Measurements from ENCODE around the gene TRHDE. TPM values are rescaled to one million over a fixed set of nuclear protein-coding genes. Genes with fewer than 3 reads are reported as not detected.

Gene TRHDE
- total RNA-seq, 1 experiment from 2014 or later = 0.74 TPM

GRCh38 chr12:72380441-72380840, 108.3 kb downstream of the TRHDE start:
- Histone ChIP-seq H3F3A (ENCODE audit: insufficient read depth, low read depth) (no peaks in the 10 kb centered on the region), H3K27me3 (ENCODE audit: insufficient read depth, low read depth) (no peaks in the 10 kb centered on the region)
- CTCF ChIA-PET = no interaction called here

GRCh38 chr12:72388322-72388721, 116.2 kb downstream of the TRHDE start:
- H4K20me1 ChIP-seq (ENCODE audit: insufficient read depth) = no peaks in the 10 kb centered on the region
- H3K4me2 ChIP-seq = no peak overlapping the region
- ChIA-PET CTCF (no interaction called here), POLR2A (ENCODE audit: unreplicated experiment) (no interaction called here)
- H3K27me3 ChIP-seq (ENCODE audit: insufficient read depth, low read depth) = no peaks in the 10 kb centered on the region
- no peaks in the 10 kb centered on the region for H3K9me3 ChIP-seq (ENCODE audit: insufficient read depth, low read depth)
- no peak overlapping the region for H2AFZ ChIP-seq
- no peak for DNase-seq
- H3K9me2 ChIP-seq (ENCODE audit: insufficient read depth) = 0 out of 2 replicates have a peak, but pooled peaks cover 5% of the 10 kb centered on the region
- H3F3A ChIP-seq (ENCODE audit: insufficient read depth, low read depth) = no peaks in the 10 kb centered on the region
- BruUV-seq (replicated peaks) = no TSS peak
- intact Hi-C loops (cut with micrococcal nuclease; ENCODE audit: unreplicated experiment) = no loop called here
- H3K4me3 ChIP-seq = no peak overlapping the region
- no peaks in the 10 kb centered on the region for H3K36me3 ChIP-seq (ENCODE audit: low read depth)
- H3K79me2 ChIP-seq (ENCODE audit: low read depth) = no peaks in the 10 kb centered on the region
- no peak overlapping the region for H3K27ac ChIP-seq
- TF ChIP-seq EZH2 (IDR thresholded peaks at IDR 0.05; ENCODE audit: low read depth) = no peak
- H3K4me1 ChIP-seq (replicated peaks; ENCODE audit: insufficient read depth) = no peaks in the 10 kb centered on the region

More at GRCh38 chr12:72380441-72380840, 108.3 kb downstream of the TRHDE start:
- Histone ChIP-seq H3K9me2 (ENCODE audit: insufficient read depth) (no peaks in the 10 kb centered on the region), H3K36me3 (ENCODE audit: low read depth) (no peaks in the 10 kb centered on the region), H3K4me1 (replicated peaks; ENCODE audit: insufficient read depth) (no peaks in the 10 kb centered on the region), H3K79me2 (ENCODE audit: low read depth) (no peaks in the 10 kb centered on the region), H3K4me2 (no peak overlapping the region), H4K20me1 (ENCODE audit: insufficient read depth) (no peaks in the 10 kb centered on the region), H3K27ac (no peak overlapping the region), H2AFZ (no peak overlapping the region), H3K4me3 (no peak overlapping the region), H3K9me3 (ENCODE audit: insufficient read depth, low read depth) (no peaks in the 10 kb centered on the region)
- POLR2A ChIA-PET (ENCODE audit: unreplicated experiment) = interaction anchor here (0.7 kb wide), 2 partner anchors 91 to 131 kb away, joined by 3 to 4 read pairs; no protein-coding TSS in a partner anchor
- no peak for DNase-seq
- intact Hi-C loops (cut with micrococcal nuclease; ENCODE audit: unreplicated experiment) = no loop called here
- TF ChIP-seq EZH2 (IDR thresholded peaks at IDR 0.05; ENCODE audit: low read depth) = no peak
- TF ChIP-seq CTCF (conservative IDR thresholded peaks at IDR 0.05) = no peak
- no TSS peak for BruUV-seq (replicated peaks)

GRCh38 chr12:72390146-72390545, 118.0 kb downstream of the TRHDE start:
- BruUV-seq (replicated peaks) = no TSS peak
- CTCF ChIA-PET = no interaction called here
- Histone ChIP-seq H3K27ac (no peak overlapping the region), H3K9me2 (ENCODE audit: insufficient read depth) (0 out of 2 replicates have a peak, but pooled peaks cover 5% of the 10 kb centered on the region), H3K79me2 (ENCODE audit: low read depth) (no peaks in the 10 kb centered on the region), H2AFZ (no peak overlapping the region), H3K27me3 (ENCODE audit: insufficient read depth, low read depth) (no peaks in the 10 kb centered on the region), H3F3A (ENCODE audit: insufficient read depth, low read depth) (no peaks in the 10 kb centered on the region), H3K36me3 (ENCODE audit: low read depth) (no peaks in the 10 kb centered on the region), H3K9me3 (ENCODE audit: insufficient read depth, low read depth) (no peaks in the 10 kb centered on the region), H3K4me1 (replicated peaks; ENCODE audit: insufficient read depth) (no peaks in the 10 kb centered on the region), H4K20me1 (ENCODE audit: insufficient read depth) (no peaks in the 10 kb centered on the region), H3K4me2 (no peak overlapping the region), H3K4me3 (no peak overlapping the region)
- POLR2A ChIA-PET (ENCODE audit: unreplicated experiment) = no interaction called here
- no peak for TF ChIP-seq CTCF (conservative IDR thresholded peaks at IDR 0.05)
- no peak for TF ChIP-seq EZH2 (IDR thresholded peaks at IDR 0.05; ENCODE audit: low read depth)
- intact Hi-C loops (cut with micrococcal nuclease; ENCODE audit: unreplicated experiment) = no loop called here
- DNase-seq = no peak

GRCh38 chr12:72406111-72406510, 133.9 kb downstream of the TRHDE start:
- H2AFZ ChIP-seq = no peak overlapping the region
- H3K9me2 ChIP-seq (ENCODE audit: insufficient read depth) = no peaks in the 10 kb centered on the region
- H3K9me3 ChIP-seq (ENCODE audit: insufficient read depth, low read depth) = no peaks in the 10 kb centered on the region
- H3K4me2 ChIP-seq = no peak overlapping the region
- H3K4me1 ChIP-seq (replicated peaks; ENCODE audit: insufficient read depth) = no peaks in the 10 kb centered on the region
- BruUV-seq (replicated peaks) = no TSS peak
- POLR2A ChIA-PET (ENCODE audit: unreplicated experiment) = no interaction called here
- no peaks in the 10 kb centered on the region for H3K27me3 ChIP-seq (ENCODE audit: insufficient read depth, low read depth)
- no peaks in the 10 kb centered on the region for H3K79me2 ChIP-seq (ENCODE audit: low read depth)
- no peaks in the 10 kb centered on the region for H3F3A ChIP-seq (ENCODE audit: insufficient read depth, low read depth)
- CTCF ChIA-PET = no interaction called here
- intact Hi-C loops (cut with micrococcal nuclease; ENCODE audit: unreplicated experiment) = no loop called here
- DNase-seq = no peak
- no peak overlapping the region for H3K4me3 ChIP-seq
- no peaks in the 10 kb centered on the region for H4K20me1 ChIP-seq (ENCODE audit: insufficient read depth)
- no peaks in the 10 kb centered on the region for H3K36me3 ChIP-seq (ENCODE audit: low read depth)
- H3K27ac ChIP-seq = no peak overlapping the region
- TF ChIP-seq EZH2 (IDR thresholded peaks at IDR 0.05; ENCODE audit: low read depth) = no peak

Measured in PC-9 (cell line).